Breast epithelium (tissue), 4 donors: ENCODE measurements around the gene PIGR. TPM values are rescaled to one million over a fixed set of nuclear protein-coding genes. Genes with fewer than 3 reads are reported as not detected.

Experiments used
- DNase-seq, 2 donors: peaks; one replicate each; pipeline ENCODE4 v3.0.0-alpha.2; 2019; ENCODE audit warnings: low spot score in 2 of 2
- H3K27ac ChIP-seq, 2 donors: fragments of 200-600 bp; sonication (generic) in 1 of 2; one replicate each; pipeline ENCODE4 v1.5.1; 2016 to 2019; ENCODE audit warnings: mild to moderate bottlenecking in 1 of 2
- H3K27me3 ChIP-seq, 2 donors: fragments of 200-600 bp; sonication (generic) in 1 of 2; one replicate each; pipeline versions ENCODE4 v1.5.1 to v1.6.0; 2017 to 2019; ENCODE audit warnings: control low read depth in 1 of 2, mild to moderate bottlenecking in 1 of 2
- H3K36me3 ChIP-seq: fragments of 200-600 bp; one replicate; pipeline ENCODE4 v1.5.1; 2019
- H3K4me1 ChIP-seq, 2 donors: fragments of 200-600 bp; sonication (generic); one replicate each; pipeline ENCODE4 v1.5.1; 2016 to 2019; ENCODE audit warnings: control low read depth in 1 of 2
- H3K4me3 ChIP-seq, 3 donors: fragments of 200-600 bp; sonication (generic); 1 replicate in 2 of 3; 2 replicates in 1 of 3; pipeline ENCODE4 v1.5.1; 2016 to 2019; ENCODE audit warnings: mild to moderate bottlenecking in 3 of 3, moderate library complexity in 2 of 3
- H3K9me3 ChIP-seq, 2 donors: fragments of 200-600 bp; sonication (generic) in 1 of 2; one replicate each; pipeline ENCODE4 v1.5.1; 2016 to 2019; ENCODE audit warnings: control low read depth in 1 of 2
- POLR2A ChIP-seq: fragments of 450-650 bp; IDR thresholded peaks from one replicate; pipeline ENCODE4 v1.6.1; 2016; ENCODE audit warnings: antibody characterized with exemption, mild to moderate bottlenecking, moderate library complexity
- POLR2AphosphoS5 ChIP-seq, 3 donors: sonication (generic); formaldehyde crosslinking; IDR thresholded peaks; one replicate each; pipeline ENCODE4 v1.6.1; 2017; ENCODE audit warnings: antibody characterized with exemption in 3 of 3
- intact Hi-C: fragments of 100-400 bp; cut with DNase I; formaldehyde crosslinking; loops from one replicate; pipeline ENCODE4 v1.15.1; 2023; ENCODE audit warnings: low total_unique reads
- total RNA-seq, 3 donors: library from RNA; depleted of rRNA; stranded (reverse); fragments of >200 nt; gene quantifications; one replicate each; pipeline ENCODE4 v1.1.0, GENCODE V29; 2016
- TF ChIP-seq, protein P1 (sequence below), 3 donors: fragments of 450-650 bp; IDR thresholded peaks; one replicate each; pipeline ENCODE4 v1.5.1; 2016 to 2017; ENCODE audit warnings: antibody characterized with exemption in 3 of 3, mild to moderate bottlenecking in 3 of 3, moderate library complexity in 3 of 3

PIGR gene
- total RNA-seq, 3 donors from 2014 or later, result 0.16 to 205 (median 123) TPM

DNA sequence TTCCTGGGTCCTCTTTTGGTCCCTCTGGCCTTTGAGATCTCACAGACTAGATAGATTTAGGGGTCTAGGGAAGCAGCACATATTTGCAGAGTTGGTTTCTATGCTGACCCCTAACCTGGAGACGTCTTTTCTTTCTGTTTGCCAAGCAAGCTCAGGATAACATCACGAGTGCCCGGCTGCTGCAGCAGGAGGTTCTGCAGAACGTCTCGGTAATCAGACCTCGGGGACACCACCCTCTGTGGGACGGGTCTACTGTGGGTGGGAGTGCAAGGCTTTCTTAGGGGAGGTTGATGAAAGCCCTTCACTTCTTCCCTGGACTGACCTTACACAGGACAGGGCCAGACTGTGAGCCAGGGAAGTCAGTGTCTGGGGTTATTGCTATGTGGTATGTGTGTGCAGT, 46.1 kb downstream of the PIGR start:
- TF ChIP-seq POLR2AphosphoS5 (IDR thresholded peaks at IDR 0.05) (no peak), POLR2A (no peak)
- TF ChIP-seq, protein P1, sequence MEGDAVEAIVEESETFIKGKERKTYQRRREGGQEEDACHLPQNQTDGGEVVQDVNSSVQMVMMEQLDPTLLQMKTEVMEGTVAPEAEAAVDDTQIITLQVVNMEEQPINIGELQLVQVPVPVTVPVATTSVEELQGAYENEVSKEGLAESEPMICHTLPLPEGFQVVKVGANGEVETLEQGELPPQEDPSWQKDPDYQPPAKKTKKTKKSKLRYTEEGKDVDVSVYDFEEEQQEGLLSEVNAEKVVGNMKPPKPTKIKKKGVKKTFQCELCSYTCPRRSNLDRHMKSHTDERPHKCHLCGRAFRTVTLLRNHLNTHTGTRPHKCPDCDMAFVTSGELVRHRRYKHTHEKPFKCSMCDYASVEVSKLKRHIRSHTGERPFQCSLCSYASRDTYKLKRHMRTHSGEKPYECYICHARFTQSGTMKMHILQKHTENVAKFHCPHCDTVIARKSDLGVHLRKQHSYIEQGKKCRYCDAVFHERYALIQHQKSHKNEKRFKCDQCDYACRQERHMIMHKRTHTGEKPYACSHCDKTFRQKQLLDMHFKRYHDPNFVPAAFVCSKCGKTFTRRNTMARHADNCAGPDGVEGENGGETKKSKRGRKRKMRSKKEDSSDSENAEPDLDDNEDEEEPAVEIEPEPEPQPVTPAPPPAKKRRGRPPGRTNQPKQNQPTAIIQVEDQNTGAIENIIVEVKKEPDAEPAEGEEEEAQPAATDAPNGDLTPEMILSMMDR (IDR thresholded peaks at IDR 0.05), result no peak
- intact Hi-C loops, result no loop called here
- H3K4me1 ChIP-seq, result peaks cover 0 to 4% of the 10 kb centered on the region in 2 donors
- H3K27ac ChIP-seq, result no peak overlapping the region
- no peak overlapping the region for H3K4me3 ChIP-seq
- no peaks in the 10 kb centered on the region for H3K27me3 ChIP-seq
- H3K36me3 ChIP-seq, result no peaks in the 10 kb centered on the region
- DNase-seq, result no peak
- H3K9me3 ChIP-seq, result no peaks in the 10 kb centered on the region

DNA sequence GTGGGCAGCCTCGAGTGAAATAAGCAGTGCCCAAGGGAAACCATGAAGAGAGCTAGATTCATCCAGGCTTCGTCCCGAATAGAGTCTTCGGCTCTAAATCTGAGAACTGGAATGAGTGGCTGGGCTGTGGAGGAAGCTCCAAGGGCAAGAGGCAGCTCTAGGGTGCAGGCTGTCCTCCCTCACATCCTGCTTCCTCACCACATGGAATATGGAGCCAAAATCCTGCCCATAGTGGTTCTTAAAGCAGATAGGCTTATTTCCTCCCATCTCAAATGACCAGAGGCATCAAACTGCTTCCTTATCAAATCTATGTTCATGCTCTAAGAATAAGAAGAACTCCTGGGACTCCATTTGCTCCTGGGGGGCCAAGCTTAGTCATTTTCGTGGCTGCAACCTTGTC, 46.5 kb downstream of the PIGR start:
- intact Hi-C loops, result no loop called here
- DNase-seq, result no peak
- H3K4me1 ChIP-seq, result peaks cover 0 to 4% of the 10 kb centered on the region in 2 donors
- no peaks in the 10 kb centered on the region for H3K36me3 ChIP-seq
- H3K27me3 ChIP-seq, result no peaks in the 10 kb centered on the region
- H3K4me3 ChIP-seq, result no peak overlapping the region
- no peak overlapping the region for H3K27ac ChIP-seq
- TF ChIP-seq, protein P1 (IDR thresholded peaks at IDR 0.05), result no peak
- no peak for TF ChIP-seq POLR2AphosphoS5 (IDR thresholded peaks at IDR 0.05)
- TF ChIP-seq POLR2A, result no peak
- H3K9me3 ChIP-seq, result no peaks in the 10 kb centered on the region

DNA sequence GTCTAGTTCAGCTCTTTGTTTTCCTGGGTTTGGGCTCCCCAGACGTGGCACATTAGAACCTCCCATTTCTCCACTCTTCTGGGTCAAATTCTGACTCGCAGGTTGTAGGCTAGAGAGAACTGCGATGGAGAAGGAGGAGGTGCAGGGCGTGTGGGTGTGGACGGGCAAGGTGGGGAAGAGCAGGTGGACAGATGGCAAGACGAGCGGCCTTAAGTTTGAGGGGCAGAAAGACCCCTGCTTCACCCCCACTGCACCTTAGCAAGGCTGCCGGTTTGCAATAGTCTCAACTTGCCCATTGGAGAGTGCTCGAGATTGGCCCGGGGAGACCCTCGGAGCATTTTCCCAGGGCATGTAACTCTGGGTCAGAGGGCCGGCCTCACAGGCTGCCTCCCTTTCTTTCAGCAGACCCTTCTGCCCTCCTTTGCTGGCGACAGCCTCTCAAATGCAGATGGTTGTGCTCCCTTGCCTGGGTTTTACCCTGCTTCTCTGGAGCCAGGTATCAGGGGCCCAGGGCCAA, 47.3 kb downstream of the PIGR start:
- intact Hi-C loops, result no loop called here
- Histone ChIP-seq H3K4me3 (no peak overlapping the region), H3K9me3 (no peaks in the 10 kb centered on the region), H3K36me3 (no peaks in the 10 kb centered on the region), H3K27me3 (no peaks in the 10 kb centered on the region), H3K4me1 (peaks cover 0 to 4% of the 10 kb centered on the region in 2 donors), H3K27ac (no peak overlapping the region)
- TF ChIP-seq POLR2AphosphoS5 (IDR thresholded peaks at IDR 0.05) (no peak), POLR2A (no peak)
- TF ChIP-seq, protein P1 (IDR thresholded peaks at IDR 0.05), result no peak
- DNase-seq, result no peak

DNA sequence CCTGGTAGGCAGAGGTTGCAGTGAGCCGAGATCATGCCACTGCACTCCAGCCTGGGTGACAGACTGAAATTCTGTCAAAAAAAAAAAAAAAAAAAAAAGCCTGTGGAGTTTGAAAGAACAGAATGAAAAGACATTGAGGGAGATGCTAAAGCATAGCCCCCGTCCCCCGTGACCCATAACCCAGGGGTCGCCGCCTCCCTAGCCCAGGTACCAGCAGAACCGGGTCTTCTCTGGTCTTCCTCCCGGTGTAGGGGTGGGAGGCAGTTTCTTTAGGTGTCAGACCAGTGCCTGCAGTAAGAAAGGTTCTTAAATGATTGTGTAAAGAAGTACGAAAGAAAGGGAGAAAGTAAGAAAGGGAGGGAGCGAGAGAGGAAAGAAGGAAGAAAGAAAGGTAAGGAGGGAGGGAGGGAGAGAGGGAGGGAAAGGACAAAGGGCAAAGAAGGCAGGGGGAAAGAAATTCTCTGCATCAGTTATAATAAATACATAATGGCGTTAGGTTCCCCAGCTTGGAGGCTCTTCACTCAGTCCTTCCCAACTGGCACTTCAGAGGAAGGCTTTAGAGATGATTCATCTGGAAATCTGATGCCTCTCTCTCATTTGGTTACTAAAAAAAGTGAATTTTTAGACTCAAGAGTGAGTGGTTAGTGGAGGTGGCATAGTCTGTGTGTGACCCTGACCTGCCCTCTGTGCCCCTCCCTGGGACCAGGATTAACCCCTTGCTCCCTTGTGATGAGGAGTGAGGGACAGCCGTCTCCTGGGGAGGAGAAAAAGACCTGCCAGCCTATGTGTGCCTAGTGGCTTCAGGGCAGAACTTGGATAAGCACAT, 48.0 kb downstream of the PIGR start:
- TF ChIP-seq, protein P1 (IDR thresholded peaks at IDR 0.05), result no peak
- TF ChIP-seq POLR2A (no peak), POLR2AphosphoS5 (IDR thresholded peaks at IDR 0.05) (no peak)
- intact Hi-C loops, result no loop called here
- Histone ChIP-seq H3K36me3 (no peaks in the 10 kb centered on the region), H3K4me1 (peaks cover 0 to 3% of the 10 kb centered on the region in 2 donors), H3K4me3 (no peak overlapping the region), H3K9me3 (no peaks in the 10 kb centered on the region), H3K27ac (no peak overlapping the region), H3K27me3 (no peaks in the 10 kb centered on the region)
- no peak for DNase-seq

DNA sequence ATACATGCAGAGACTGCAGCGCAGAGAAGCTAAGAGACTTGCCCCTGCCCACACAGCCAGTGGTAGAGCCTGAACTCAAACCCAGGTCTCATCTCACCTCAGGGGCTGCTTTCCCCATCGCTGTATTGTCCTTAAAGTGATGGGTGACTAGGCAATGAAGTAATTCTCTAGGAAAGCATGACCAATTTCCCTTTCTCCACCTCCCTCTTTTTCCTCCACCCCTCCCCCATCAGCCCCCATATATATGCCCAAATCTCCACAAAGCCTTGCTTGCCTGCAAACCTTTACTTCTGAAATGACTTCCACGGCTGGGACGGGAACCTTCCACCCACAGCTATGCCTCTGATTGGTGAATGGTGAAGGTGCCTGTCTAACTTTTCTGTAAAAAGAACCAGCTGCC, 49.1 kb downstream of the PIGR start, which contains the start of gene IL24:
Gene IL24 (plus strand): TSS at position 269 of the 400 bp plus-strand sequence. CDS start 390 bp downstream, outside the sequence.
- Histone ChIP-seq H3K4me1 (no peaks in the 10 kb centered on the region), H3K4me3 (no peak within 1 kb of the TSS), H3K27ac (peak within 1 kb of the TSS in 1 of 2 donors; percentile 53), H3K36me3 (no peaks in the 10 kb centered on the region), H3K27me3 (no peaks in the 10 kb centered on the region), H3K9me3 (no peaks in the 10 kb centered on the region)
- intact Hi-C loops, result no loop called here
- DNase-seq, result no peak
- TF ChIP-seq POLR2AphosphoS5 (IDR thresholded peaks at IDR 0.05), result no peak
- no peak for TF ChIP-seq POLR2A
- TF ChIP-seq, protein P1 (IDR thresholded peaks at IDR 0.05), result no peak
